ENCODE results near the gene LRRC73. TPM values are rescaled to one million over a fixed set of nuclear protein-coding genes. Genes with fewer than 3 reads are reported as not detected.

Gene LRRC73
- total RNA-seq, 1 experiment from 2014 or later: 0.55 TPM

DNA sequence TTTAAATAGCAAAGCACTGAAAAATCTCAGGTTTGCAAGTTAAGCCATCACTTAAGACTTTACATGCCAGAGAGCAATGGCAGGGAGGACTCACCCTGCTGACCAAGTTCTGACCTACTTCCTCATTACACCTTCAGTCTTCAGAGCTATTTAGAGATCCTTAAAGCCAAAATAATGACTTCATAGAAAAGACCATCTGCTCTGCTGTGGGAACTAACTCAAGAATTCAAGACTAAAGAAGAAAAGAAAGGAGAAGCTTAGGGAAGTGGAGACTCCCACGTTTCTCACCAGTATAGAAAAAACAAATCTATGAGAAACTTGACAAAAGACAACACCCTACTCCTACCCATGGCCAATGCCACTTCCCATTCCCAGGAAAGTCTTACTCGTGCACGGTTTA lies 37.1 kb upstream of the LRRC73 start:
- BruUV-seq (replicated peaks): no TSS peak

DNA sequence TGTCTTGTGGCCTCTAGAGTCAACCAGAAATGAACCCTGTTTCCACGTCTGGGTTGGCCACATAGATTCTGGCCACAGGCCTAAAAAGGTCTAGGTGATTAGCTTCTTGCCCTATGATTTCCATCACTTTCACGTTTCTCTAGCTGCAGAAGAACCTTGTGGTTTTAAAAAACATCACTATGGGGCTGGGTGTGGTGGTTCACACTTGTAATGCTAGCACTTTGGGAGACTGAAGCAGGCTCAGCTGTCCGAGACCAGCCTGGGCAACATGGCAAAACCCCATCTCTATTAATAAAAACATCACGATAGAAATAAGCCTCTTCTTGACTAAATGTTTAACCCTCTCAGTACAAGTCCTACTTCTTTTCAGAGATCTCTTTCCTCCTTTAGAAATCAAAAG lies 34.3 kb upstream of the LRRC73 start:
- Histone ChIP-seq H3K4me3 (no peak overlapping the region), H3K9me2 (ENCODE audit: insufficient read depth) (no peaks in the 10 kb centered on the region), H2AFZ (no peak overlapping the region), H3K27ac (no peak overlapping the region), H3F3A (ENCODE audit: insufficient read depth, low read depth) (0 out of 2 replicates have a peak, but pooled peaks cover 5% of the 10 kb centered on the region), H3K4me1 (replicated peaks; ENCODE audit: insufficient read depth) (no peaks in the 10 kb centered on the region), H3K36me3 (ENCODE audit: low read depth) (peaks cover 54% of the 10 kb centered on the region), H3K27me3 (ENCODE audit: insufficient read depth, low read depth) (no peaks in the 10 kb centered on the region), H3K9me3 (ENCODE audit: insufficient read depth, low read depth) (no peaks in the 10 kb centered on the region), H4K20me1 (ENCODE audit: insufficient read depth) (no peaks in the 10 kb centered on the region), H3K79me2 (ENCODE audit: low read depth) (no peaks in the 10 kb centered on the region), H3K4me2 (no peak overlapping the region)
- intact Hi-C loops (cut with micrococcal nuclease; ENCODE audit: unreplicated experiment): no loop called here
- ChIA-PET POLR2A (ENCODE audit: unreplicated experiment) (no interaction called here), CTCF (no interaction called here)
- DNase-seq: no peak
- BruUV-seq (replicated peaks): no TSS peak
- no peak for TF ChIP-seq EZH2 (IDR thresholded peaks at IDR 0.05; ENCODE audit: low read depth)
- TF ChIP-seq, protein P1, sequence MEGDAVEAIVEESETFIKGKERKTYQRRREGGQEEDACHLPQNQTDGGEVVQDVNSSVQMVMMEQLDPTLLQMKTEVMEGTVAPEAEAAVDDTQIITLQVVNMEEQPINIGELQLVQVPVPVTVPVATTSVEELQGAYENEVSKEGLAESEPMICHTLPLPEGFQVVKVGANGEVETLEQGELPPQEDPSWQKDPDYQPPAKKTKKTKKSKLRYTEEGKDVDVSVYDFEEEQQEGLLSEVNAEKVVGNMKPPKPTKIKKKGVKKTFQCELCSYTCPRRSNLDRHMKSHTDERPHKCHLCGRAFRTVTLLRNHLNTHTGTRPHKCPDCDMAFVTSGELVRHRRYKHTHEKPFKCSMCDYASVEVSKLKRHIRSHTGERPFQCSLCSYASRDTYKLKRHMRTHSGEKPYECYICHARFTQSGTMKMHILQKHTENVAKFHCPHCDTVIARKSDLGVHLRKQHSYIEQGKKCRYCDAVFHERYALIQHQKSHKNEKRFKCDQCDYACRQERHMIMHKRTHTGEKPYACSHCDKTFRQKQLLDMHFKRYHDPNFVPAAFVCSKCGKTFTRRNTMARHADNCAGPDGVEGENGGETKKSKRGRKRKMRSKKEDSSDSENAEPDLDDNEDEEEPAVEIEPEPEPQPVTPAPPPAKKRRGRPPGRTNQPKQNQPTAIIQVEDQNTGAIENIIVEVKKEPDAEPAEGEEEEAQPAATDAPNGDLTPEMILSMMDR (conservative IDR thresholded peaks at IDR 0.05): no peak

More for the DNA sequence above, 37.1 kb upstream of the LRRC73 start:
- intact Hi-C loops (cut with micrococcal nuclease; ENCODE audit: unreplicated experiment): no loop called here
- no peak overlapping the region for H3K4me3 ChIP-seq
- DNase-seq: no peak
- CTCF ChIA-PET: no interaction called here
- H2AFZ ChIP-seq: no peak overlapping the region
- H4K20me1 ChIP-seq (ENCODE audit: insufficient read depth): no peaks in the 10 kb centered on the region
- no peak overlapping the region for H3K4me2 ChIP-seq
- no peaks in the 10 kb centered on the region for H3K27me3 ChIP-seq (ENCODE audit: insufficient read depth, low read depth)
- no peaks in the 10 kb centered on the region for H3K79me2 ChIP-seq (ENCODE audit: low read depth)
- H3F3A ChIP-seq (ENCODE audit: insufficient read depth, low read depth): 0 out of 2 replicates have a peak, but pooled peaks cover 5% of the 10 kb centered on the region
- TF ChIP-seq, protein P1 (conservative IDR thresholded peaks at IDR 0.05): no peak
- no peak for TF ChIP-seq EZH2 (IDR thresholded peaks at IDR 0.05; ENCODE audit: low read depth)
- no peaks in the 10 kb centered on the region for H3K9me2 ChIP-seq (ENCODE audit: insufficient read depth)
- no peak overlapping the region for H3K27ac ChIP-seq
- no peaks in the 10 kb centered on the region for H3K9me3 ChIP-seq (ENCODE audit: insufficient read depth, low read depth)
- no peaks in the 10 kb centered on the region for H3K4me1 ChIP-seq (replicated peaks; ENCODE audit: insufficient read depth)
- peaks cover 54% of the 10 kb centered on the region for H3K36me3 ChIP-seq (ENCODE audit: low read depth)
- POLR2A ChIA-PET (ENCODE audit: unreplicated experiment): no interaction called here

DNA sequence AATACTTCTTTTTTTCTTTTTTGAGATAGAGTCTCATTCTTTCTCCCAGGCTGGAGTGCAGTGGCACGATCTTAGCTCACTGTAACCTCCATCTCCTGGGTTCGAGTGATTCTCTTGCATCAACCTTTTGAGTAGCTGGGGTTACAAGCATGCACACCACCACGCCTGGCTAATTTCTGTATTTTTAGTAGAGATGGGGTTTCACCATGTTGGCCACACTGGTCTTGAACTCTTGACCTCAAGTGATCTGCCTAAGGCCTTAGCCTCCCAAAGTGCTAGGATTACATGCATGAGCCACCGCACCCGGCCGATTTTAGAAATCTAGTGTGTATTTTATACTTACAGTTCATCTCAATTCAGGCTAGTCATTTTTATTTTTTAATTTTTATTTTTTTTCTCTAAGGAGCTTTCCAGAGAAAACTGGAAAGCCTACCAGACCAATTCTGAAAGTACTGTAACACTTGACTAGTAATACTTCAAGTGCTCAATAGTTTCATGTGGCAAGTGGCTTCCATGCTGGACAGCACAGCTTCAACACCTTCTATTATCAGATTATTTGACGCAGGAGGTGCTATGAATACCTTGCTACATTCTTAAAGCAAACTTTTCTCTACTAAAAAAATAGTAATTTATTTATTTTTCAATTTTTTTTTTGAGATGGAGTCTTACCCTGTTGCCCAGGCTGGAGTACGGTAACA lies 31.8 kb upstream of the LRRC73 start:
- CTCF ChIA-PET: no interaction called here
- no peaks in the 10 kb centered on the region for H3K4me1 ChIP-seq (replicated peaks; ENCODE audit: insufficient read depth)
- POLR2A ChIA-PET (ENCODE audit: unreplicated experiment): no interaction called here

More for the DNA sequence above, 31.8 kb upstream of the LRRC73 start:
- no TSS peak for BruUV-seq (replicated peaks)
- no peak for DNase-seq
- no peak for TF ChIP-seq EZH2 (IDR thresholded peaks at IDR 0.05; ENCODE audit: low read depth)
- TF ChIP-seq, protein P1 (conservative IDR thresholded peaks at IDR 0.05): no peak
- Histone ChIP-seq H3K27me3 (ENCODE audit: insufficient read depth, low read depth) (no peaks in the 10 kb centered on the region), H3K9me3 (ENCODE audit: insufficient read depth, low read depth) (no peaks in the 10 kb centered on the region), H4K20me1 (ENCODE audit: insufficient read depth) (no peaks in the 10 kb centered on the region), H3K4me2 (no peak overlapping the region), H3K79me2 (ENCODE audit: low read depth) (no peaks in the 10 kb centered on the region), H3K36me3 (ENCODE audit: low read depth) (peaks cover 50% of the 10 kb centered on the region), H3K27ac (no peak overlapping the region), H3K9me2 (ENCODE audit: insufficient read depth) (no peaks in the 10 kb centered on the region), H2AFZ (no peak overlapping the region), H3F3A (ENCODE audit: insufficient read depth, low read depth) (0 out of 2 replicates have a peak, but pooled peaks cover 5% of the 10 kb centered on the region), H3K4me3 (no peak overlapping the region)
- intact Hi-C loops (cut with micrococcal nuclease; ENCODE audit: unreplicated experiment): no loop called here

Measured in PC-9 (cell line).